Liver (tissue), 9 donors: ENCODE data around the gene FAU. TPM values are rescaled to one million over a fixed set of nuclear protein-coding genes. Genes with fewer than 3 reads are reported as not detected.

Experiments
- DNase-seq: peaks from one replicate; pipeline ENCODE4 v3.0.0-alpha.2; 2017; ENCODE audit warnings: low spot score
- H3K27ac ChIP-seq, 2 donors: one replicate each; pipeline ENCODE4 v1.7.0; 2013; ENCODE audit warnings: inconsistent platforms in 2 of 2, low read length in 2 of 2, control low read depth in 1 of 2, low read depth in 1 of 2, mild to moderate bottlenecking in 1 of 2
- H3K27me3 ChIP-seq, 4 donors: one replicate each; pipeline versions ENCODE4 v1.6.1 to v1.7.0; 2013; ENCODE audit warnings: low read length in 3 of 4, inconsistent platforms in 1 of 4, mild to moderate bottlenecking in 1 of 4, moderate library complexity in 1 of 4; ENCODE audit not compliant: control insufficient read depth in 4 of 4, insufficient read depth in 4 of 4
- H3K36me3 ChIP-seq, 4 donors: one replicate each; pipeline versions ENCODE4 v1.6.1 to v1.7.0; 2013; ENCODE audit warnings: low read length in 3 of 4, mild to moderate bottlenecking in 3 of 4, low read depth in 1 of 4, moderate library complexity in 1 of 4; ENCODE audit not compliant: control insufficient read depth in 4 of 4, insufficient read depth in 3 of 4
- H3K4me1 ChIP-seq, 4 donors: one replicate each; pipeline versions ENCODE4 v1.6.1 to v1.7.0; 2013; ENCODE audit warnings: low read length in 3 of 4, mild to moderate bottlenecking in 3 of 4, moderate library complexity in 1 of 4; ENCODE audit not compliant: control insufficient read depth in 4 of 4, insufficient read depth in 4 of 4
- H3K4me3 ChIP-seq, 3 donors: one replicate each; pipeline versions ENCODE4 v1.6.1 to v1.7.0; 2013; ENCODE audit warnings: low read length in 3 of 3, control low read depth in 1 of 3, low read depth in 1 of 3, mild to moderate bottlenecking in 1 of 3
- H3K9ac ChIP-seq, 2 donors: one replicate each; pipeline ENCODE4 v1.7.0; 2013; ENCODE audit warnings: low read length in 2 of 2, mild to moderate bottlenecking in 2 of 2, moderate library complexity in 2 of 2, control low read depth in 1 of 2, low read depth in 1 of 2
- H3K9me3 ChIP-seq, 4 donors: one replicate each; pipeline versions ENCODE4 v1.6.1 to v1.7.0; 2013; ENCODE audit warnings: low read length in 3 of 4; ENCODE audit not compliant: control insufficient read depth in 4 of 4
- ATF3 ChIP-seq: IDR thresholded peaks from 2 replicates; pipeline ENCODE4 v1.6.1; 2016; ENCODE audit warnings: antibody characterized with exemption
- GABPA ChIP-seq, 2 donors: IDR thresholded peaks in 1 of 2; conservative IDR thresholded peaks in 1 of 2; 2 replicates each; pipeline ENCODE4 v1.6.1; 2016; ENCODE audit warnings: antibody characterized with exemption in 2 of 2, mild to moderate bottlenecking in 1 of 2, moderate library complexity in 1 of 2
- HNF4A ChIP-seq, 2 donors: conservative IDR thresholded peaks; 2 replicates each; pipeline ENCODE4 v1.6.1; 2016; ENCODE audit warnings: antibody characterized with exemption in 2 of 2, mild to moderate bottlenecking in 2 of 2
- MAX ChIP-seq: IDR thresholded peaks from 2 replicates; pipeline ENCODE4 v1.6.1; 2016; ENCODE audit warnings: antibody characterized with exemption
- RAD21 ChIP-seq, 2 donors: IDR thresholded peaks; 2 replicates each; pipeline ENCODE4 v1.6.1; 2016; ENCODE audit warnings: antibody characterized with exemption in 2 of 2, mild to moderate bottlenecking in 2 of 2
- REST ChIP-seq: IDR thresholded peaks from 2 replicates; pipeline ENCODE4 v1.6.1; 2016; ENCODE audit warnings: antibody characterized with exemption, mild to moderate bottlenecking
- SP1 ChIP-seq: IDR thresholded peaks from 2 replicates; pipeline ENCODE4 v1.6.1; 2018; ENCODE audit warnings: antibody characterized with exemption, mild to moderate bottlenecking
- WGBS: extraction: QIAGEN DNeasy Blood & Tissue Kit; methylation state at CpG from one replicate; pipeline ENCODE4 v1.1.7; 2013; 5-methylcytosine and 5-hydroxymethylcytosine counted together
- polyA plus RNA-seq, 2 donors: library from polyadenylated mRNA; stranded (reverse) in 1 of 2; unstranded in 1 of 2; fragments of 200-250 nt in 1 of 2; fragments of >200 nt in 1 of 2; fragmentation: Nextera tagmentation in 1 of 2; extraction: Ambion mirVana in 1 of 2; gene quantifications; one replicate each; pipeline versions ENCODE4 v1.2.1 to v1.2.3, GENCODE V29; 2013 to 2015
- total RNA-seq, 2 donors: library from RNA; depleted of rRNA; stranded (reverse); fragments of >200 nt; gene quantifications; one replicate each; pipeline ENCODE4 v1.2.3, GENCODE V29; 2014
- TF ChIP-seq, protein P1 (sequence below): fragments of 150-350 bp; IDR thresholded peaks from 2 replicates; pipeline ENCODE4 v1.5.1; 2017; ENCODE audit warnings: improper control_type of control experiment, low read depth, low read length; ENCODE audit not compliant: missing input control
- TF ChIP-seq, protein P2 (sequence below): IDR thresholded peaks from 2 replicates; pipeline ENCODE4 v1.6.1; 2016; ENCODE audit warnings: antibody characterized with exemption
- donor health status: healthy.
- donor health status: healthy.
- donor health status: healthy.
- donor health status: healthy.
- donor health status: healthy.

FAU gene
- total and polyA plus RNA-seq, 4 donors = 199 to 535 (median 362) TPM

DNA sequence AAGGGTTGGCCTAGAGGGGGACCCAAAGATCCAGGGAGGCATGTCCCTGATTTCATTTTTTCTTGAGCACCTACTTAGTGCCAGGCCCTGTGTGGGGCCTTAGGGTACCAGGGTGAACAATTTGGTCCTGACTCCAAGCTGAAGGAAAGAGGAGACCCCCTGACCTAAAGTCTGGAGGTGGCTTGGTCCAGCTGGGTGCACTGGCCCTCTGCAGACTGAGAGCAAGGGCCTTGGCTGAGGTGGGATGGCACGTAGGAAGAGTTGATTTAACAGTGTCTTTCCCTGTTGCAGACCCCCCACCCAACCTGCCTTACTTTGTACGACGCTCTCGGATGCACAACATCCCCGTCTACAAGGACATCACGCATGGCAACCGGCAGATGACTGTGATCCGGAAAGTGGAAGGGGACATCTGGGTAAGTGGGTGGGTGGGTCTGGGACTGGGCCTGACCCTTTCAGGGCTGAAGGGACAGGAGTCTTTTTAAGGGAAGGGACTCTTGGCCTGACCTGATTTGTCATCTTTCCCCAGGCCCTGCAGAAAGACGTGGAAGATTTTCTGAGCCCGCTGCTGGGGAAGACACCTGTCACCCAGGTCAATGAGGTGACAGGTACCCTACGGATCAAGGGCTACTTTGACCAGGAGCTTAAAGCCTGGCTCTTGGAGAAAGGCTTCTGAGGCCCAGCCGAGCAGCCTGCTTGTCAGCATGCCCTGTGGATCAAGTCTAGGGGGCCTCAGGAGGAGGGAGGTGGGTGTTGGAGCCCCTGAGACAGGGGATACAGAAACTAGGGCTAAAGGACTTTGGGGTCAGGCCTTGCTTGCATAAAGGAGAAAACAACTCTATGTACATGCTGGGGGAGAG, 3.5 kb upstream of the FAU start:
- H3K36me3 ChIP-seq = peaks cover 22 to 62% (median 43%) of the 10 kb centered on the region in 4 donors
- no peak overlapping the region for H3K9ac ChIP-seq
- no peaks in the 10 kb centered on the region for H3K9me3 ChIP-seq
- H3K4me3 ChIP-seq = no peak overlapping the region
- DNase-seq = no peak
- peaks cover 2 to 18% (median 16%) of the 10 kb centered on the region in 4 donors for H3K4me1 ChIP-seq
- no peaks in the 10 kb centered on the region for H3K27me3 ChIP-seq
- no peak overlapping the region for H3K27ac ChIP-seq
- WGBS = 91% methylated on average over 12 of the region's 12 CpGs
- TF ChIP-seq RAD21 (IDR thresholded peaks at IDR 0.05) (no peak), MAX (no peak), SP1 (no peak), REST (no peak), ATF3 (no peak), HNF4A (conservative IDR thresholded peaks at IDR 0.05) (no peak)
- TF ChIP-seq, protein P1, sequence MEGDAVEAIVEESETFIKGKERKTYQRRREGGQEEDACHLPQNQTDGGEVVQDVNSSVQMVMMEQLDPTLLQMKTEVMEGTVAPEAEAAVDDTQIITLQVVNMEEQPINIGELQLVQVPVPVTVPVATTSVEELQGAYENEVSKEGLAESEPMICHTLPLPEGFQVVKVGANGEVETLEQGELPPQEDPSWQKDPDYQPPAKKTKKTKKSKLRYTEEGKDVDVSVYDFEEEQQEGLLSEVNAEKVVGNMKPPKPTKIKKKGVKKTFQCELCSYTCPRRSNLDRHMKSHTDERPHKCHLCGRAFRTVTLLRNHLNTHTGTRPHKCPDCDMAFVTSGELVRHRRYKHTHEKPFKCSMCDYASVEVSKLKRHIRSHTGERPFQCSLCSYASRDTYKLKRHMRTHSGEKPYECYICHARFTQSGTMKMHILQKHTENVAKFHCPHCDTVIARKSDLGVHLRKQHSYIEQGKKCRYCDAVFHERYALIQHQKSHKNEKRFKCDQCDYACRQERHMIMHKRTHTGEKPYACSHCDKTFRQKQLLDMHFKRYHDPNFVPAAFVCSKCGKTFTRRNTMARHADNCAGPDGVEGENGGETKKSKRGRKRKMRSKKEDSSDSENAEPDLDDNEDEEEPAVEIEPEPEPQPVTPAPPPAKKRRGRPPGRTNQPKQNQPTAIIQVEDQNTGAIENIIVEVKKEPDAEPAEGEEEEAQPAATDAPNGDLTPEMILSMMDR = no peak

GRCh38 chr11:65124480-65125196, 2.7 kb upstream of the FAU start:
- H3K27me3 ChIP-seq = no peaks in the 10 kb centered on the region
- no peak for TF ChIP-seq GABPA (IDR thresholded peaks at IDR 0.05 in 1 of 2, conservative IDR thresholded peaks at IDR 0.05 in 1 of 2)
- TF ChIP-seq, protein P2, sequence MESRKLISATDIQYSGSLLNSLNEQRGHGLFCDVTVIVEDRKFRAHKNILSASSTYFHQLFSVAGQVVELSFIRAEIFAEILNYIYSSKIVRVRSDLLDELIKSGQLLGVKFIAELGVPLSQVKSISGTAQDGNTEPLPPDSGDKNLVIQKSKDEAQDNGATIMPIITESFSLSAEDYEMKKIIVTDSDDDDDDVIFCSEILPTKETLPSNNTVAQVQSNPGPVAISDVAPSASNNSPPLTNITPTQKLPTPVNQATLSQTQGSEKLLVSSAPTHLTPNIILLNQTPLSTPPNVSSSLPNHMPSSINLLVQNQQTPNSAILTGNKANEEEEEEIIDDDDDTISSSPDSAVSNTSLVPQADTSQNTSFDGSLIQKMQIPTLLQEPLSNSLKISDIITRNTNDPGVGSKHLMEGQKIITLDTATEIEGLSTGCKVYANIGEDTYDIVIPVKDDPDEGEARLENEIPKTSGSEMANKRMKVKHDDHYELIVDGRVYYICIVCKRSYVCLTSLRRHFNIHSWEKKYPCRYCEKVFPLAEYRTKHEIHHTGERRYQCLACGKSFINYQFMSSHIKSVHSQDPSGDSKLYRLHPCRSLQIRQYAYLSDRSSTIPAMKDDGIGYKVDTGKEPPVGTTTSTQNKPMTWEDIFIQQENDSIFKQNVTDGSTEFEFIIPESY = no peak
- no peak overlapping the region for H3K9ac ChIP-seq
- H3K36me3 ChIP-seq = peaks cover 21 to 62% (median 45%) of the 10 kb centered on the region in 4 donors
- no peak overlapping the region for H3K4me3 ChIP-seq
- no peak for DNase-seq
- H3K27ac ChIP-seq = no peak overlapping the region
- H3K9me3 ChIP-seq = no peaks in the 10 kb centered on the region
- peaks cover 2 to 26% (median 23%) of the 10 kb centered on the region in 4 donors for H3K4me1 ChIP-seq
- WGBS = 95% methylated on average over 5 of the region's 5 CpGs
